Choroid plexus epithelial cell (primary cell): ENCODE results near the gene CFAP100.

Source experiments
- DNase-seq: peaks from one replicate; pipeline ENCODE4 v3.0.0-alpha.2; 2010; ENCODE audit warnings: low read depth
- H3K4me3 ChIP-seq: 2 replicates; pipeline ENCODE4 v1.5.1; 2011; ENCODE audit warnings: low read depth, mild to moderate bottlenecking, control low read depth, low read length, moderate library complexity
- TF ChIP-seq, protein P1 (sequence below): conservative IDR thresholded peaks from 2 replicates; pipeline ENCODE4 v1.5.1; 2011; ENCODE audit warnings: low read depth, mild to moderate bottlenecking, control low read depth, inconsistent platforms, low read length, moderate library complexity

CFAP100 gene

DNA sequence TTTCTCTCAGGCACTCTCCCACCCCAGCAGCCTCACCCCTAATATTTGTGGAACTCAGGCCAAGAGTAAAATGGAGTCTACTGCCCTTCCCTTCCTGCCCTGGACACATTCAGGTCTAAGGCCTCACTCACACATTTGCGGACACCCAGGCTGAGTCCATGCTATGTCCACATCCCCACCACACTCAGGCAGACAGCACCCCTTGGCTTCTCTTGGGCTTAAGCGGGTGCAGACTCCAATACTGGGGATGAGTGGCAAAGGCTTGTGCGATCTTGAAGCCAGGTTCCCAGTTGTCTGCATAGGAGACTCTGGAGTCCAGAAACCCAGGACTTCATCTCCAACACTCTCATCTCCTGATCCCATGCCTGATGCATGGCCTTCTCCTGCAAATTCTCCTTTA lies 17.5 kb upstream of the CFAP100 start:
- H3K4me3 ChIP-seq: no peak overlapping the region
- TF ChIP-seq, protein P1, sequence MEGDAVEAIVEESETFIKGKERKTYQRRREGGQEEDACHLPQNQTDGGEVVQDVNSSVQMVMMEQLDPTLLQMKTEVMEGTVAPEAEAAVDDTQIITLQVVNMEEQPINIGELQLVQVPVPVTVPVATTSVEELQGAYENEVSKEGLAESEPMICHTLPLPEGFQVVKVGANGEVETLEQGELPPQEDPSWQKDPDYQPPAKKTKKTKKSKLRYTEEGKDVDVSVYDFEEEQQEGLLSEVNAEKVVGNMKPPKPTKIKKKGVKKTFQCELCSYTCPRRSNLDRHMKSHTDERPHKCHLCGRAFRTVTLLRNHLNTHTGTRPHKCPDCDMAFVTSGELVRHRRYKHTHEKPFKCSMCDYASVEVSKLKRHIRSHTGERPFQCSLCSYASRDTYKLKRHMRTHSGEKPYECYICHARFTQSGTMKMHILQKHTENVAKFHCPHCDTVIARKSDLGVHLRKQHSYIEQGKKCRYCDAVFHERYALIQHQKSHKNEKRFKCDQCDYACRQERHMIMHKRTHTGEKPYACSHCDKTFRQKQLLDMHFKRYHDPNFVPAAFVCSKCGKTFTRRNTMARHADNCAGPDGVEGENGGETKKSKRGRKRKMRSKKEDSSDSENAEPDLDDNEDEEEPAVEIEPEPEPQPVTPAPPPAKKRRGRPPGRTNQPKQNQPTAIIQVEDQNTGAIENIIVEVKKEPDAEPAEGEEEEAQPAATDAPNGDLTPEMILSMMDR: no peak
- DNase-seq: no peak

DNA sequence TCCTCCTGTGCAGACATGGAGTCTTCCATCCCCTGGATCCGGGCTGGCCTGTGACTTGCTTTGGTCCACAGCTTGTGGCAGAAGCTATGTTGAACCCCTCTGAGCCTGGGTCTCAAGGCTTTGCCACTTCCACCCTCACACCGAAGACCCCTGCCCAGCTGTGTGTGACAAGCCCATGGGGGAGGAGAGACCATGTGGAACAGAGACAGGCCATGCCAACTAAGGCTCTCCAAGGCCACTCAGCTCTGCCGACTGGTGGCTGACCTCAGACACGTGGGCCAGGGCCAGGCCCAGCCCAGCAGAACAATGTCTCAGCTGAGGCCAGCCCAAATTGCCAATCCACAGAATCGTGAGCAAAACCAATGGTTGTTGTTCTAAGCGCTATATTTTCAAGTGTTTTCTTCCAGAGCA lies 16.4 kb upstream of the CFAP100 start:
- TF ChIP-seq, protein P1: no peak
- DNase-seq: no peak
- no peak overlapping the region for H3K4me3 ChIP-seq

DNA sequence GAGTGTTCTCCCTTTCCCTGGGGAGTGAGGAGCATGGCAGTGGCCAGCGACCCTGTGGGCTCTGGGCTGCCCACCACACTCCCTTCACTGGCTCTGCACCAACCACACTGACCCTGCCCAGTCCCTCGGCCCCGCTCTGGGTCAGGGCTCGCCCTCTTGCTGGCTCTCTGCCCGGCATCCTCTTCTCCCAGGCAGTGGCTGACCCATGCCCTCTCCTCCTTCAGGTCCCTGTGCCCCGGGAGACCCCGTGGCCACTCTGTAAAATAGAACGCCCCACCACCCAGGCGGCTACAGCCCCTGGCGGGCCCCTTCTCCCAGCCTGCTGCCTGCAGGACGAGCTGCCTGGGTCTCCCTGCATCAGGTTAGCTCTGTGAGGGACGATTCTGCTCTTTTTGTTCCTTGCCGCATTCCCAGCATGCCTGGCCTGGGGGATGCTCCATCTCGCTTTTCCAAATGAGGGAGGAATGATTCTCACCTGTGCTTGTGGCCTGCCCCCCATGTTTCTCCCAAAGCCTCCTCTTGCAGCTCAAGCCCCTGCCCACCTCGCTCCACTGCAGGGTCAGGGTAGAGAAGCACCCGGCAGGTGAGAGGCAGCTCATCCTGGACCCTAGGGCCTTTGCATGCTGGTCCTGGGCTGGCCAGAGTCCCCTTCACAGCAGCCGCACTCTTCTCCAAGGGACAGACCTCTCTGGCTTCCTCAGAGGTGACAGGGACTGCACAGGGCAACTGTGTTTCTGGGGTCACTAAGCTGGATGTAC lies 14.5 kb upstream of the CFAP100 start:
- no peak overlapping the region for H3K4me3 ChIP-seq
- TF ChIP-seq, protein P1: no peak

DNA sequence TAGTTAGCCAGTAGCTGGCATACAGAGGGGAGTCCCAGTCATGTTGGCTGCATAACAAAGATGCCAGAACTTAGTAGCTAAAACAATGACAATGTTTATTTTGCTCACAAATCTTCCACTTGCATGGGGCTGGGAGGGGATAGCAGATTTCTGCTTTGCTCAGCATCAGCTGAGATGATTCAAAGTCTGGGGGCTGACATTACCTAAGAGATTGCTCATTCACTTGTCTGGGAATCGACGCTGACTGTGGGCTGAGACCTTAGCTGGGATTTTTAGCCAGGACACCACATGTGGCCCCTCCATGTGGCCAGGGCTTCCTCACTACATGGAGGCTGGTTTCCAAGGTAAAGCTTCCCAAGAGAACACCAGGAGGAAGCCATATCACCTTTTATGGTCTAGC lies 12.7 kb upstream of the CFAP100 start:
- peak; percentile 11 for DNase-seq
- no peak overlapping the region for H3K4me3 ChIP-seq
- TF ChIP-seq, protein P1: no peak

More for the DNA sequence above, 14.5 kb upstream of the CFAP100 start:
- no peak for DNase-seq

DNA sequence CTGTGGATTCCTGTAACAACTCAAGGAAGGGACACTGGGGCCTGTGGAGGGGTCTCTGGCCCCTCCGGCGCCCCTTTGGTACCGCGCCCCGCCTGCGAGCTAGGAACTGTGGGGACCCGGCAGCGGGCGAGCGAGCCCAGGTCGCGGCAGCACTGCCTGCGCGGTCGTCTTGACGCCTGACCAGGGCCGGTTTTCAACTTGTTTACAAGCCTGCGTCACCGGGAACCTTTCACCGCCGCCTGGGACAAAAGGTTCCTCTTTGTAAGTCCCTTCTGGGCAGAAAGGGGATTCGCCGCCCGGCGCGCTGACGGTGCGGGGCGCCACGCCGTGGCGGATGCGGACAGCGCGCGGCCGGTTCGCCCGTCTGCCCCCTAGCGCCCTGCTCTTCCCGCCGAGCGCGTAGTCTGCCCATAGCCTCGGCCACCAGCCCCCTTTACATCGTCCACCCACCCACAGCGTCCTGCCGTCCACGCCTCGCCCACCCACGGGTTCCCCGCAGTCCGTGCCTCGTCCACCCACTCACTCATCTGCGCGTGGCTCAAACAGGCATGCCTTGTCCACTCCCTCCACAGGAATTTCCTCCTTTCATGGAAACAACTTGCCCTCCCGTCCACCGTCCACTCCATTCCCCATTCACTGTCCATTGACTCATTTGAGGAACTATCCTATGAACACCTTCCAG lies 5.5 kb upstream of the CFAP100 start:
- TF ChIP-seq, protein P1: peak; percentile 70
- peak; percentile 86 for DNase-seq
- peak overlapping the region; percentile 57 for H3K4me3 ChIP-seq

DNA sequence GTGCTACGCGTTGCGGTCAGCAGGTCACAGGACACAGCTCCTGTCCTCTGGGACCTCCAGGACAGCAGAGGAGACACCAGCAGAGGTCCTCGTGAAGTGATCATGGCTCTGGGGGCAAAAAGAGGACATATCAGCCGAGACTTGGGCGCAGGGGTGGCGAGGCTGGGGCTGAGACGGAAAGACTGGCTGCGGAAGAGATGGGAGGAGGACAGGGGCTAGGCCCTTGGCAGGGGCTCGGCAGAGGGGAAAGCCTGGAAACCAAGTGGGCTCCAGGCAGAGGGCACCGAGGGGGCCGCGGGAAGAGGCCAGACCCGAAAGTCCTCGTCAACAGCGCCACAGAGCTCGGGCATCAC lies 4.9 kb upstream of the CFAP100 start:
- no peak overlapping the region for H3K4me3 ChIP-seq
- no peak for DNase-seq
- TF ChIP-seq, protein P1: no peak
